GM19455 (cell line): ENCODE measurements around the gene SDK1.
"Not testable (repeated sequence)": the region's sequence is repeated elsewhere in the genome, so short reads cannot be mapped to it uniquely, and the experiment has no call there.

Experiments used
- ATAC-seq: cut with Tn5 transposase; IDR thresholded peaks from one replicate; pipeline ENCODE4 v1.9.1; 2021; ENCODE audit not compliant: unreplicated experiment

Gene SDK1

DNA sequence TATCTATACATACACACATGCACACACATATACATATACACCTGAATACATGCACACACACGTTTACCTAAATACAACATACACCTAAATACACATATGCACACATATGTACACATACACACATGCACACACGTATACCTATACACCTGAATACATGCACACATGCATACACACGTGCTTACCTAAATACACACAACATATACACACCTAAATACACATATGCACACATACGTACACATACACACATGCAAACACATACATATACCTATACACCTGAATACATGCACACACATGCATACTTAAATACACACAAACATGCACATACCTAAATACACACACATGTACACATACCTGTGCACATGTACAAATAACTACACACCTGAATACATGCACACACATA lies 947.2 kb downstream of the SDK1 start:
- no peak for ATAC-seq

DNA sequence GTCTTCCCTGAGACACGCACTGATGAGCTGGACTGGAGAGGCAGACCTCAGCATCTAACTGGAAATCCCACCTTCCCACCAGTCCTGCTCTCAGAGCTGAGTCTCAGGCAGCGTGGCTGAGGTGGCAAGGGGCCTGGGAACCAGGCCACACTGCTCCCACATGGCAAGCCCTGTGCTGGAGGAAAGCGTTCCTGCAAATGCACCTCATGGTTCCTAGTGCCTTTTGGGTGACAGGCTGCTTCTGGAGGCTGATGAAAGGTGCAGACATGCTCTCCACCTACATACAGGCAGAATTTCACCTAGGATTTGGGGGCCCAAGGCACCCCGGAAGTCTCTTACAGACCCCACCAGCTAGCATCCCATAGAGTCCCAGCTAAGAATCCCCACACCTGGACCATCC lies 948.2 kb downstream of the SDK1 start:
- no peak for ATAC-seq

DNA sequence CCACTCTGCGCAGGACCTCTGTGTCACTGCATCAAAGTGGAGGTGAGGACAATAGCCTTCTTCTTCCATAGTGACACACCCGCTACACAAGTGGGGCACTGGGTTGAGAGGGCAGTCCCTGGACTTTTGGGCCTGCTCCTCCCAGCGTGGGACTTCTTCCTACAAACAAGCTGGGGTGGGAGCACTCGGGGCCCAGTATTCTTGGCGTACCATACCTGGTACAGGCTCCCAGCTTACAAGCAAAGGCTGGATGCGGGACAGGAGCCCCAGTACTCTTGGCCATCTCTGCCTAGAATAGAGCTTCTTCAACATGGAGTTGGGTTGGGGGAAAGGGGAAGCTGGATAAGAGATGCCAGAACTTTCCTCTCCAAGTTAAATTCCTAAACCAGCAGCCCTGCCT lies 954.3 kb downstream of the SDK1 start:
- no peak for ATAC-seq

DNA sequence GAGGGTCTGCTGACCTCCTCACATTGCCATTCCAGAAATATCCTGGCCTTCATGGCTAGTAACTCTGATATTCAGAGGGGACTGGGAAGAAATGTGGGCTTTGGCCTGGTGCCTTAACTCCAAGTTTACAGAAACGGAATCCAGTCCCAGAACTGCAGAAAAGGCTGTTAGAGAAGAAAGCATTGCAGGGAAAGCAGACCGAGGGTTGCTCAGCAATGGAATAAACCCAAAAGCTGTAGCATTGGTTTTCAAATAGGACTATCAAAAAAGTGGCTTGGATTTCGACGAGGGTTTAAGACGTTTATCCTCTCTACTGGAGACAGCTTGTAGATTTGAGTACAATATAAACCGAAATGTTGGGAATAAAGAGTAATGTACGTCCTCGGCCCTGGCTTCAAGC lies 955.2 kb downstream of the SDK1 start:
- ATAC-seq, result no peak

DNA sequence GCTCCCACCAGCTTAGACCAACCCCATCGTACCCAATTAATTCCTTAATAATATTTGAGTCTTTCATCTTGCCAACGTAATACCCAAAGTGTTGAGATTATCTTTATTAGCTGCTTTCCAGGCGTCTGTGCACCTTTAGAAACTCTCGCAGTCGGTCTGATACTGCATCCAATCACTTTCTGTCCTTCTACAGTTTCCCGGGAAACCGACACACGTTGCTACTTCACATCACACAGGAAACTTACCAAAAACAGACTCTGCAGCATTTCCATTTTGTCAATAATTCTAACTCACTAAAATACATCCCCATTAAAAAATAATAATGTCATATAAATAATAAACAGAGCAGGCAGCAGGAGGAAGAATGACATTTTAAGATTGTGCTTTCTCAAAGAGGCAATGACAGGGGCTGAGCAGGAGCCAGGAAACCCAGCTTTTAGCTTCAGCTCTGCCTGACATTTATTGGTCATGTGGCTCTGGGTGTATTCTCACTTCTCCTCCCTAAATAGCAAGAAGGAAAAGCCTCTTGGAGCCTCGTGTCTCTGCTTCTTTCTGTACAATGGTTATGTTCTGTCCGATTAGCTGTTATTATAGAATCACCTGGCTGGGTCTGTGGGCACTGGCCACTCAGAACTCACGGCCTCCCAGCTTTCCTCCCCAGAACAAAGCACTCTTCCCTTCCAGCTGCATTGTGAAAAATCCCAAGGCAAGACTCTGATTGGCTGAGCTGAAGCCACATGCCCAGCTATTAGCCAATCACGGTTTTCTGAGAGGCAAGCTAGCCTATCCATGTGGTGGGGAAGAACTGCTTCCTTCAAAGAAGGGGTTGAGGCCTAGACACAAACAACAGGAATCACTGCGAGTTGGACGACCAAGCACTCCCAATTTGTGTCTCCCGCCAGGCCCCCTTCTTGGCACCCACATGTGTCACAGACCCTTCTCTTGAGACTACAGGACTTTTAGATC lies 956.4 kb downstream of the SDK1 start:
- no peak for ATAC-seq

DNA sequence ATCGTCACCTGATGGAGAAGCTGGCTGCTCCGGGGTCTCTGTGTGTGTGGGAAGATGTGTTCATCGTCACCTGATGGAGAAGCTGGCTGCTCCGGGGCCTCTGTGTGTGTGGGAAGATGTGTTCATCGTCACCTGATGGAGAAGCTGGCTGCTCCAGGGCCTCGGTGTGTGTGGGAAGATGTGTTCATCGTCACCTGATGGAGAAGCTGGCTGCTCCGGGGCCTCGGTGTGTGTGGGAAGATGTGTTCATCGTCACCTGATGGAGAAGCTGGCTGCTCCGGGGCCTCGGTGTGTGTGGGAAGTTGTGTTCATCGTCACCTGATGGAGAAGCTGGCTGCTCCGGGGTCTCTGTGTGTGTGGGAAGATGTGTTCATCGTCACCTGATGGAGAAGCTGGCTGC lies 959.1 kb downstream of the SDK1 start:
- not testable (repeated sequence) for ATAC-seq

DNA sequence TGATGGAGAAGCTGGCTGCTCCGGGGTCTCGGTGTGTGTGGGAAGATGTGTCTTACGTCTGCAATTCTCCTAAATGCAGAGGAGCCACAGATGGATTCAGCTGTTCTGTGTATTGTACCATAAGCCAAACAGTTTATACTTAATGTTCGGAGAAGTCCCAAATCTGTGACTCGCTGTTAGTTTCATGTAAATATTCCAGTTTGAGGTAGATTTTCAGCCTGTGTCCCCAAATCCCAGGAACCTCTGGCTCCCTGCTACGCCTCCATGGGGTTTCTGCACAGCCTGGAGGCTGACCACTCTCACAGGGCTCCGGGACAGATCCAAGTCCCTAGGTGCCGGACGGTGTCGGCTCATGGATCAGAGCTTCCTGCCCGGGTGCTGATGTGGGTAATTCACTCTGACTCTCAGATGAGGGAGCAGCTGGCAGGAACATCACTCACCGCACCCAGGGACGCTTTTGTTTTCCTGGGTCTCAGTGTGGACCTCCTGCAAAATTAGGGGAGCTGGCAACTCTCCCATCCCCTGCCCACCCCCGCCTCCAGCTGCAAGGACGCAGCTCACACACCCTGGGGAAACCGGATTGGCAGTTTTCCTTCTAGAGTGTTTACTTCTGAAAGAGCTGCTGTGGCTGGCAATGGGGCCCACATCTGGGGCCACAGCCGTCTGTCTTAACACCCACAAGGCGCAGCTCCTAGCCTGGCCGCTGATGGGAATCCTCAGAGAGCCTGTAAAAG lies 960.0 kb downstream of the SDK1 start:
- ATAC-seq, result no peak

DNA sequence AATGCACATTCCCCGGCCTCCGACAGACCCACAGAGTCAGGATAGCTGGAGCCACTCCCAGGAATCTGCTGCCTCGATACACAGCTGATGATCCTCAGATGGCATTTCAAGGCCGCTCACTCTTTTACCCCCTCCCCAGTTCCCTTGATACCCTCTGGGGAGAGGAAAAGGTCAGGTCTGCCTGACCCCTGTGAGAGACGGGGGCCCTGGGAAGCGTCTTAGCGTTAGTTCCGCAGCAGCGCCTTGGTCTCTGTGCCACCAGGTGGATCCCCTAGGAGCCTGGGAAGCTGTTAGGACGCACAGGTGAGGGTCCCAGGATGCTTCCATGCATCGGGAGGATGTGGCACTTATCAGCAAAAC lies 960.5 kb downstream of the SDK1 start:
- no peak for ATAC-seq

DNA sequence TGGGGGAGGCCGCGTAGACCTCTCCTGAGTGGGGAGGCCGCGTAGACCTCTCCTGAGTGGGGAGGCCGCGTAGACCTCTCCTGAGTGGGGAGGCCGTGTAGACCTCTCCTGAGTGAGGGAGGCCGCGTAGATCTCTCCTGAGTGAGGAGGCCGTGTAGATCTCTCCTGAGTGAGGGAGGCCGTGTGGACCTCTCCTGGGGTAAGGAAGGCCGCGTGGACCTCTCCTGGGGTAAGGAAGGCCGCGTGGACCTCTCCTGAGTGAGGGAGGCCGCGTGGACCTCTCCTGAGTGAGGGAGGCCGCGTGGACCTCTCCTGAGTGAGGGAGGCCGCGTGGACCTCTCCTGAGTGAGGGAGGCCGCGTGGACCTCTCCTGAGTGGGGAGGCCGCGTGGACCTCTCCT lies 963.2 kb downstream of the SDK1 start:
- not testable (repeated sequence) for ATAC-seq

DNA sequence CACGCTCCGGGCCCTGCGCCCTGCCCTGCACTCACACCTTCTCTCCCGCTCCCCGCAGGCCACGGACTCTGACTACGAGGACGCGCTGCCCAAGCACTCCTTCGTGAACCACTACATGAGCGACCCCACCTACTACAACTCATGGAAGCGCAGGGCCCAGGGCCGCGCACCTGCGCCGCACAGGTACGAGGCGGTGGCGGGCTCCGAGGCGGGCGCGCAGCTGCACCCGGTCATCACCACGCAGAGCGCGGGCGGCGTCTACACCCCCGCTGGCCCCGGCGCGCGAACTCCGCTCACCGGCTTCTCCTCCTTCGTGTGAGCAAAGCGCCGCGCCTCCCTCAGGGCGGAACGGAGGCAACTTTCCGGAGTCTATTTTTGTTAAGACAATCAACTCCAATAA lies 964.0 kb downstream of the SDK1 start:
- no peak for ATAC-seq

DNA sequence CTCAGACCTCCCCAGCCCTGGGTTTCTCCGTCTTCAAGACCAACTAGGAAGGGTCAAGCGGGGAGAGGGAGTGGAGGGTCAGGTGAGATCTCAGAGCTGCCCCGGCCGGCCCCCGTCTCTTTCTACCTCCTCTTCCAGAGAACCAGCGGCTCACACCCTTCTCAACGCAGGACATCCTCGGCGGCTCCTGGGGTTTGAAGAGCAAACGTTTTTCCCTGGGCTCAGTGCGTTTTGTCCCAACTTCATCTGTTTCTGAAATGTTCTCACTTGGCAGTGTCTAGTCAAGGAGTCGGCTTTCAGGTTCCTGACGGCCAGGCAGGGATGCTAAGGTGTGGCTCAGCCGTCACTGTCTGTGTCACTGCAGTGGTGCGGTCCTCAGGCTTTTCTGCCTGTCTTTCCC lies 964.6 kb downstream of the SDK1 start:
- no peak for ATAC-seq

DNA sequence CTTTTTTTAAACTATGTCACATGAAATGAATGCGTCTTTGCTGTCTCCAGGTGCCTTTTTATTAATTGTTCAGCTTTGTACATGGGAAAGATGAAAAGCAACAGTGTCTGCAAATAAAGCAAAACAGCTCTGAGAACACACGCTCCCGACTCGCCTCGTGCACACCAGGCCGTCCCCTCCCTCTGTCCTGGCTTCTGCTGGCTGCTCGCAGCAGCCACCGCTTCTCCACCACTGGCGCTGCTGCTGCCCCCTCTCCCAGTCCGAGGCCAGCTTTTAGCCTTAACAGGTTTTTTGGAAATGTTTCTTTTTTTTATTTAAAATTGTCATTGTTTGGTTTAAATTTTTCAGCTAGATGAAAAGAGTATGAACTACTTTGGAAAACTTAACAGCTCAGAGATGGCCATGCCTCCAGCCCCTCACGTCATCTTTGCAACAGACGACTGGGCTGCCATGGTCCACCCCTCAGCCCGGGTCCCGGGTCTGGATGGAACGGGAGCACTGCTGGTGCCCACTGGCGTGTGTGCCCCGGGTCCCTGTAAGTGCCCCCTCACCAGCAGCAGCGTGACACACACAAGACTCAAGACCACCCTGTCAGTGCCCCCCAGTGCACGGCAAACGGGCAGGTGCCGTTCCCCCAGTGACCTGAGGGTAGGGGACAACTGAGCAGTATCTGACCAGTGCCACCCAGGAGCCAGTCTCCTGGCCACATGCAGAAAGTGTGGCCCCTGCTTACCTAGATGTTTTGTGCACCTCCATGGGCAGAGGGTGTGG lies 965.4 kb downstream of the SDK1 start:
- no peak for ATAC-seq

DNA sequence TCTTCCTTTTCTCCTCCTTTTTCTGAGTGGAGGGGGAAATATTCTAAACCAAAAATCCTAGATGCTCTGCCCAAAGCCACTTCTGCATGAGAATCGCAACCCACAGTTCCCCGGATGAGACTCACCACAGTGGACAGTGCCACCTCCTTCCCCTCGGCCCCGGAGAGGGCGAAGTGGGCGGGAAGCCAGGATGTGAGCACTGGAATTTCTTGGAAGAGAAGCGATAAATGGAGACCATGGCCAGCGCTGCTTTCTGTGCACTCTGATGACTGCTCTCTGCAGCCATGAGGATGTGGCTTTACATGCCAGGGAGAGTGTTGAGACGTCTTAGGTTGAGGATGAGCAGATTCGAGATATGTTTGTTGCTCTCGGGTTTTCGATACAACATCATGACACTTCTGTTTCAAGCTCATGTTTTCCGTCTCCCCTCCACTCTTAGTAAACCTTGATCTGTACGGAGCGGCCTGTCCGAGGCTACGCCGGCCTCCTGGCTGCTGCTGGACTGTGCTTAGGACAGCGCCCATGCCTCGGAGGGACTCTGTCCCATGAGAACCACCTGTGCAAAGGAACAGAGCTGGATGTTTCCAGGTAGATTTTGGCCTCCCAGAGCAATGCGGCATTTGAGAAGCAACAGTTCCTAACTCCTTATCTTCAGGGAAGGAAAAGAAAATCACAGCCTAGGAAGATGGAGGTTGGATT lies 966.4 kb downstream of the SDK1 start:
- no peak for ATAC-seq

DNA sequence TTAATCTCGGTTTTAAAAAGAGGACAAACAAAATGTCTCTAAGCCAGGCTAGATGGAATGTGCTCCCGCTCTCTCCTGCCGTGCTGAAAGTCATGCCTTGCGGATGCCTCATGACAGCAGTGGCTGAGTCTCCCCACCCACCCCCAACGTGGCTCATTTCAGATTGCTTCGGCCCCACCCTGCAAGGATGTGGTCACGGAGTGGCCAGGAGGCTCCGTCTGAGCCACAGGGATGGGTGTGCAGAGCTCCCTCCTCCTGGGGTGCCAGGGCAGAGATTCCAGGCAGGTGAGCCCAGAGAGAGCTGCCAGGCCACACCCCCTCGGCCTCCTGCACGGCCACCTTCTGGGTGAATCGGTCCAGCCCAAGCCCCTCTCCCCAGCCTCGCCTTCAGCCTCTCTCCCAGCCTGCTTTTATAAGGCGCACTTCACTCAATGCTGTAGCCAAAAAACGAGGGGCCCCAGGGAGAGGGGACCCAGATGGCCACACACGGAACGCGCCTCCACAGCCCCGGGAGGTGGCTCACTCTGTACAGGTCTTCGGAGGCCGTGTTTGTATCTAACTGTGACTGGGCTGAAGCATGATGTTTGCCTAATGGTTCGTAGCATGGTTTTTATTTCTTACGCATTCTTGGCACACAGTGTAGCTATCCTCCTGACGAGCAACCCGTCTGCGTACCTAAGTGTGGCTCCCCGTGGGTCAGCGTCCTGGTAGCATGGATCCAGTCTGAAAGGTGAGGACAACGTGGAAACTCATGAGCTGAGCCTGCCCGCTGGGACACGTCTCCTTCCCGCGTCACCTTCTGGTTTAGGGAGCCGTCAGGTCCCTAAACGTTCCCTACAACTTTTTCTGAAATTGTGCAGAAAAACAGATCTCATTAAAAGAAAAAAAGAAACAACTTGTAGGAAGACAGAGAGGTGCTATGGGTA lies 967.3 kb downstream of the SDK1 start:
- no peak for ATAC-seq

DNA sequence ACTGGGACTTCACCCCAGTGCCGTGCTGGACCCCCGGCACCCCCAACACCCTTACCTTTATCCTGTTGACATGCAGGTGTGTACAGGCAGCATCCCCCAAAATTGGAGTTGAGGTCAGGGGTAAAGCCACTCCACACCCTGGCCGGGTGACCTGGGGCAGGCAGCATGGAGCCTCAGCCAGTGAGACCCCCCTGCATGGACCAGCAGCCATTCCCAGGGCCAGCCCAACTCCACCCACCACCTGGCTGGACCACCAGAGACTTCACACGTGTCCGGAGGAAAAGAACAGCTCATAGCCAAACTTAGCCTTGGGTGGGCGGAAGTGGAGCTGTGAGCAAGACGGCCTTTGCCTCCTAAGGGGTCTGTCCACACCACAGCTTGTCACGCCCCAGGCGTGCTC lies 968.0 kb downstream of the SDK1 start:
- ATAC-seq, result no peak

DNA sequence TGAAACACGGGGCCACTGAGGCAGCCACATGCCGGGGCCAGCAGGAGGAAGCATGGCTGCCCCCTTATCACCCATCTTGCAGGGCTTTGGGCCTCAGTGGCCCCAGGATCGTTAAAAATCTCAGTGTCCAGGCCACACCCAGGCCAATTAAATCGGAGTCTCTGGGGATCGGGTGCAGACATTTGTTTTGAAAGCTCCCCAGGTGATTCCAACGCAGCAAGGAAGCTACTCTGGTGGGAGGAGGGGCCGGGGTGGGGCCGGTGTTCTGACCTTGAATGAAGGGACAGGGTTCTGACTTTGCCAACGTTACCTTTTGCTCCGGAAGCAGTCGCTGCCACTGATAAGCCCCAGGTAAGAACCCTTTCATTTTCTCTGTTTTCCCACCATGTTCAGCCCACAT lies 968.7 kb downstream of the SDK1 start:
- ATAC-seq, result no peak

DNA sequence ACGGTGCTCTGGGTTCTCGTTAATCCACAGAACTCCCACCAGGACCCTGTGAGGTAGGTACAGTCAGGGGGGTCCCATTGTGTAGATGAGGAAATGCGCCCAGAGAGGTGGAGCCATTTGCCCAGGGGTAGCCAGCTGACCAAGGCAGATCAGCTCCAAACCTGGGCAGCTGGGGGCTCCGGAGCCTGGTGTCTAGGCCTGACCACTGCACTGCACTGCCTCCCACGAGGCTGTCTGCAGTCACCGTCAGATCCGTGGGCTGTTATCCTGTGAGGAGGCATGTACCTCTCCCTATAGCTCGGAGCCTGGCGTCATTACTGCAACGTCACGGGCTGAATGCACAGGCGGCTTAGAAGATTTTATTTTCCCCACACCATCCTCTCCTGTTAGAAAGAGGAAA lies 969.2 kb downstream of the SDK1 start:
- no peak for ATAC-seq

DNA sequence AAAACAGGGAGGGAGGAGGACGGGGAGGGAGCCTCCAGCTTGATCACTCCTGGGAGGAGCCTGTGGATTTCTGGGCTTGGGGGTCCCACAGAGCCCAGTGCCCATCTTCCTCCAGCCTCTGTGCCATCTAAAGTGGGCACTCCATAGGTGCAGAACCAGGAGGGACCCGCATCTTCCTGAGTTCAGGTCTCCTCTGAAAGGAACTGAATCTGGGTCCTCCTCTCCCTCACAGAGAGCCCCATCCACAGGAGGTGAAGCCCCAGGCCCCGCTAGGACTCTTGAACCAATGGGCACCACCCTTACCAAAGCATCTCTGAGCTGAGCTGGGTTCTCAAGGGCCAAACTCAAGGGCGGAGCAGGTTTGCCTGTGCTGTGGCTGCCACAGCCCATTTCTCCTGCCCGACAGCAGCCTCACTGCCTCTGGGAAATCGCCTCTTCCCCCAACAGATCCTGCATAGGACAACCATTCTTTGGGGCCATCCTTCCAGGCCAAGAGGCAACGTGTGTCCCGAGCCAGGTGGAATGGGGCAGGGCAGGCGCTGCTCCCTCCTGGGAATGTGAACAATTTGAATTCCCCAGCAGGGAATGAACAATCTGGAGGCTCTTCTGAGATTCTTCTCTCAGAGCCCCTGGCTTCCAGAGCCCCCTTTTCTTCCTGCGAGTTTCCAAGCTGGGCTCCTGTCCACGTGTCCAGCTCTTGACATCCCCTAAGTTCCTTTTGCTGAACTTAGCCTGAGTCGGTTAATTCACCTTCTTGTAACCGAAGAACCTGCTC lies 970.1 kb downstream of the SDK1 start:
- ATAC-seq, result no peak

DNA sequence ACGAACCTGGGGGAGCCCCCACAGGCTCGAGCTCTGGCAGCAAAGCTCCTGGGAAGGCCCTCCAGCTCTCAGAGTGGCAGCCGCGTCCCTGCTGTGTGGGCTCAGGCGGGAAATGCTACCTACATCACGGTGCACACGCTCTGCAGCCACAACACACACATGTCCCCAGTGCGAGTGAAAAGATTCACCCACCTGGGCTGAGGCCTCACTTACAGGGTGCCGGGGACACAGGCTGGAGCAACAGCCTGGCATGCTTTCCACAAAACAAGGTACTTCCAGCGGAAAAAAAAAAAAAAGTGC lies 970.6 kb downstream of the SDK1 start:
- no peak for ATAC-seq
